HepG2 (cell line): ENCODE results near the gene MOK. TPM values are rescaled to one million over a fixed set of nuclear protein-coding genes. Genes with fewer than 3 reads are reported as not detected.

Experiments used
- ATAC-seq: fragments of 200-7000 bp; cut with Tn5 transposase; 3 replicates; pipeline ENCODE4 v1.9.1; 2020; ENCODE audit warnings: mild to moderate bottlenecking, moderate library complexity
- BruUV-seq: library from RNA; stranded (reverse); fragments of 400-500 nt; replicated peaks from 2 replicates; lab custom pipeline; 2021; lab: Mats Ljungman, UMichigan
- CTCF ChIA-PET: fragments of 300-600 bp; formaldehyde crosslinking; extraction: SDS; loops from one replicate; lab custom pipeline; 2021; ENCODE audit warnings: low total read pairs, inconsistent platforms, low intra/inter-chr PET ratio; lab: Yijun Ruan, JAX
- POLR2A ChIA-PET: fragments of 350-600 bp; sonication (Branson Sonifier 250); formaldehyde crosslinking; loops from one replicate; lab custom pipeline; 2020; ENCODE audit warnings: antibody characterized with exemption, inconsistent platforms; lab: Yijun Ruan, JAX
- DNase-seq: peaks from one replicate; pipeline ENCODE4 v3.0.0-alpha.2; 2015; ENCODE audit warnings: low spot score
- FAIRE-seq: peaks from 3 replicates; lab custom pipeline; 2011; peaks lifted over from hg19 to GRCh38; lab: Jason Lieb, UNC
- H2AFZ ChIP-seq: one replicate; pipeline ENCODE4 v1.6.1; 2011; ENCODE audit warnings: low read length, inconsistent platforms
- H3K27ac ChIP-seq: fragments of 300-600 bp; 3 replicates; pipeline ENCODE4 v1.8.0; 2011; ENCODE audit warnings: mixed run types, mild to moderate bottlenecking, mixed read lengths, low read length, inconsistent platforms; ENCODE audit not compliant: insufficient read depth; ENCODE audit errors: extremely low read length
- H3K27me3 ChIP-seq, 2 experiments: fragments of 200-600 bp in 1 of 2; 2 replicates in 1 of 2; 3 replicates in 1 of 2; pipeline versions ENCODE4 v1.6.0 to v1.8.0; 2011; ENCODE audit warnings: low read length in 2 of 2, mild to moderate bottlenecking in 2 of 2, moderate library complexity in 2 of 2, inconsistent platforms in 1 of 2; ENCODE audit not compliant: insufficient read depth in 2 of 2, control insufficient read depth in 1 of 2
- H3K36me3 ChIP-seq, 2 experiments: fragments of 200-600 bp in 1 of 2; replicated peaks in 1 of 2; 2 replicates in 1 of 2; 3 replicates in 1 of 2; pipeline versions ENCODE4 v1.5.1 to v1.8.0; 2011; ENCODE audit warnings: low read length in 2 of 2, inconsistent platforms in 1 of 2; ENCODE audit not compliant: insufficient read depth in 2 of 2, control insufficient read depth in 1 of 2
- H3K4me1 ChIP-seq: 2 replicates; pipeline ENCODE4 v1.5.1; 2012; ENCODE audit warnings: low read length, inconsistent platforms; ENCODE audit not compliant: insufficient read depth
- H3K4me2 ChIP-seq: 2 replicates; pipeline ENCODE4 v1.6.0; 2011; ENCODE audit warnings: low read depth, low read length, inconsistent platforms
- H3K4me3 ChIP-seq, 3 experiments: fragments of 200-600 bp in 1 of 3; sonication (generic), shearing (Covaris generic) in 1 of 3; replicated peaks in 1 of 3; 2 replicates each; pipeline ENCODE4 v1.5.1; 2011 to 2016; ENCODE audit warnings: low read length in 3 of 3, inconsistent platforms in 2 of 3, low read depth in 2 of 3, mild to moderate bottlenecking in 2 of 3, control low read depth in 1 of 3, mixed read lengths in 1 of 3; ENCODE audit not compliant: insufficient read depth in 1 of 3
- H3K79me2 ChIP-seq: one replicate; pipeline ENCODE4 v1.6.1; 2011; ENCODE audit warnings: low read length, inconsistent platforms; ENCODE audit not compliant: insufficient read depth
- H3K9ac ChIP-seq: 2 replicates; pipeline ENCODE4 v1.6.0; 2011; ENCODE audit warnings: mild to moderate bottlenecking, low read depth, low read length, inconsistent platforms; ENCODE audit not compliant: insufficient read depth
- H3K9me3 ChIP-seq: 2 replicates; pipeline ENCODE4 v1.5.1; 2012; ENCODE audit warnings: mild to moderate bottlenecking, low read length
- H4K20me1 ChIP-seq: 2 replicates; pipeline ENCODE4 v1.6.0; 2011; ENCODE audit warnings: inconsistent platforms, mild to moderate bottlenecking, low read length, moderate library complexity; ENCODE audit not compliant: insufficient read depth
- FOSL2 ChIP-seq: sonication (generic); formaldehyde crosslinking; IDR thresholded peaks from 2 replicates; pipeline ENCODE4 v1.4.0; 2020; ENCODE audit warnings: missing genetic modification reagents
- NFKB2 ChIP-seq: sonication (generic); formaldehyde crosslinking; IDR thresholded peaks from 2 replicates; pipeline ENCODE4 v1.4.0; 2020; ENCODE audit warnings: missing genetic modification reagents, borderline replicate concordance
- PLSCR1 ChIP-seq: sonication (generic); formaldehyde crosslinking; IDR thresholded peaks from 2 replicates; pipeline ENCODE4 v1.5.0; 2020; ENCODE audit warnings: missing genetic modification reagents, mild to moderate bottlenecking, borderline replicate concordance
- POLR2A ChIP-seq, 2 experiments: IDR thresholded peaks; 2 replicates each; pipeline ENCODE4 v1.6.1; 2011; ENCODE audit warnings: low read depth in 2 of 2, low read length in 2 of 2, mild to moderate bottlenecking in 1 of 2, moderate library complexity in 1 of 2; ENCODE audit not compliant: insufficient read depth in 1 of 2
- PRMT3 ChIP-seq: sonication (generic); formaldehyde crosslinking; IDR thresholded peaks from 2 replicates; pipeline ENCODE4 v1.8.1; 2022; ENCODE audit warnings: low read depth, mild to moderate bottlenecking, moderate library complexity, missing genetic modification reagents, borderline replicate concordance
- RBM39 ChIP-seq: fragments of 200-400 bp; formaldehyde crosslinking; IDR thresholded peaks from one replicate; pipeline ENCODE4 v1.6.1; 2018; ENCODE audit warnings: antibody characterized with exemption, mild to moderate bottlenecking, low read depth, low read length; ENCODE audit not compliant: poor library complexity, severe bottlenecking
- RFX1 ChIP-seq: fragments of 450-650 bp; IDR thresholded peaks from 2 replicates; pipeline ENCODE4 v1.6.1; 2017
- SMAD3 ChIP-seq: sonication (generic); formaldehyde crosslinking; IDR thresholded peaks from 2 replicates; pipeline ENCODE4 v1.4.0; 2020; ENCODE audit warnings: missing genetic modification reagents
- TAF15 ChIP-seq: fragments of 200-400 bp; formaldehyde crosslinking; IDR thresholded peaks from one replicate; pipeline ENCODE4 v1.6.1; 2018; ENCODE audit warnings: mild to moderate bottlenecking, low read depth, low read length; ENCODE audit not compliant: poor library complexity, severe bottlenecking
- ZC3H4 ChIP-seq: sonication (generic); formaldehyde crosslinking; IDR thresholded peaks from 2 replicates; pipeline ENCODE4 v1.4.0; 2020; ENCODE audit warnings: missing genetic modification reagents, borderline replicate concordance
- ZNF382 ChIP-seq: sonication (generic); formaldehyde crosslinking; IDR thresholded peaks from 2 replicates; pipeline ENCODE4 v1.5.0; 2020; ENCODE audit warnings: missing genetic modification reagents, mild to moderate bottlenecking, borderline replicate concordance
- ZNF430 ChIP-seq: sonication (generic); formaldehyde crosslinking; IDR thresholded peaks from 2 replicates; pipeline ENCODE4 v1.9.0; 2021; ENCODE audit warnings: mild to moderate bottlenecking, missing genetic modification reagents
- ZNF501 ChIP-seq: sonication (generic); formaldehyde crosslinking; IDR thresholded peaks from 2 replicates; pipeline ENCODE4 v1.5.1; 2020; ENCODE audit warnings: mild to moderate bottlenecking, moderate library complexity, missing genetic modification reagents
- ZNF556 ChIP-seq: sonication (generic); formaldehyde crosslinking; IDR thresholded peaks from 2 replicates; pipeline ENCODE4 v1.4.0; 2020; ENCODE audit warnings: mild to moderate bottlenecking, missing genetic modification reagents, borderline replicate concordance
- ZNF674 ChIP-seq: sonication (generic); formaldehyde crosslinking; IDR thresholded peaks from 2 replicates; pipeline ENCODE4 v1.5.0; 2020; ENCODE audit warnings: low read depth, mild to moderate bottlenecking, missing genetic modification reagents
- ZNF7 ChIP-seq: IDR thresholded peaks from 2 replicates; pipeline ENCODE4 v1.6.1; 2016; ENCODE audit warnings: missing biosample characterization, missing genetic modification reagents
- ZNF775 ChIP-seq: sonication (generic); formaldehyde crosslinking; IDR thresholded peaks from 2 replicates; pipeline ENCODE4 v1.4.0; 2020; ENCODE audit warnings: missing genetic modification reagents, mild to moderate bottlenecking, moderate library complexity, borderline replicate concordance
- ZSCAN20 ChIP-seq: sonication (generic); formaldehyde crosslinking; IDR thresholded peaks from 2 replicates; pipeline ENCODE4 v1.4.0; 2020; ENCODE audit warnings: missing genetic modification reagents, mild to moderate bottlenecking, borderline replicate concordance
- WGBS: methylation state at CpG from one replicate; pipeline ENCODE4 v1.1.6; 2017; ENCODE audit warnings: low lambda C conversion rate; 5-methylcytosine and 5-hydroxymethylcytosine counted together
- in situ Hi-C: cut with HindIII; loops from 2 replicates; pipeline ENCODE4 v1.10.0; 2017; ENCODE audit warnings: low pct_unique_long_range_greater_than_20kb; ENCODE audit not compliant: extremely low pct_ligation_motif_present
- intact Hi-C: fragments of 100-400 bp; cut with micrococcal nuclease; formaldehyde crosslinking; loops from one replicate; pipeline ENCODE4 v1.10.0; 2022; ENCODE audit not compliant: unreplicated experiment
- polyA plus RNA-seq, 8 experiments: library from polyadenylated mRNA; depleted of rRNA in 3 of 8; stranded (reverse) in 7 of 8; unstranded in 1 of 8; fragments of >200 nt; fragmentation: Illumina TruSeq in 4 of 8; extraction: Trizol in 4 of 8; gene quantifications; 2 replicates each; pipeline versions ENCODE4 v1.2.1 to v1.2.3, GENCODE V29; 2011 to 2016; ENCODE audit warnings: low read depth in 4 of 8, missing spikeins in 1 of 8, mixed read lengths in 1 of 8; ENCODE audit not compliant: insufficient read depth in 1 of 8
- total RNA-seq, 5 experiments: library from RNA; depleted of rRNA; stranded (reverse); fragments of >200 nt; fragmentation: Illumina TruSeq; extraction: Trizol; gene quantifications; 2 replicates each; pipeline ENCODE4 v1.2.3, GENCODE V29; 2016; ENCODE audit warnings: low read depth in 1 of 5
- TF ChIP-seq, protein P1 (sequence below): sonication (generic); formaldehyde crosslinking; IDR thresholded peaks from 2 replicates; pipeline ENCODE4 v1.4.0; 2020; ENCODE audit warnings: missing genetic modification reagents
- TF ChIP-seq, protein P2 (sequence below): sonication (generic); formaldehyde crosslinking; IDR thresholded peaks from 2 replicates; pipeline ENCODE4 v1.5.0; 2020; ENCODE audit warnings: missing genetic modification reagents

The MOK gene
- total and polyA plus RNA-seq, 2 of the 13 experiments (the other 11 are each of a cell fraction or from before 2014, with no cell fraction given), result 15.3 to 16.9 TPM

GRCh38 chr14:102246071-102246470, 58.9 kb downstream of the MOK start:
- ChIA-PET CTCF (no interaction called here), POLR2A (no interaction called here)
- DNase-seq (no peak), FAIRE-seq (no peak), ATAC-seq (no peak)
- H3K27ac ChIP-seq, result no peak overlapping the region
- H3K79me2 ChIP-seq, result no peaks in the 10 kb centered on the region
- BruUV-seq, result no TSS peak
- no peaks in the 10 kb centered on the region for H4K20me1 ChIP-seq
- TF ChIP-seq ZNF430 (CRISPR knock-in tag) (no peak), ZNF556 (CRISPR knock-in tag) (no peak), RFX1 (no peak), POLR2A (IDR thresholded peaks at IDR 0.05; ENCODE audit: insufficient read depth in 1 of 2, low read depth in 2 of 2, low read length in 2 of 2) (no peak), ZNF674 (CRISPR knock-in tag) (no peak), SMAD3 (CRISPR knock-in tag) (no peak), PLSCR1 (CRISPR knock-in tag) (no peak), ZNF7 (CRISPR knock-in tag) (no peak), TAF15 (no peak), RBM39 (no peak), ZSCAN20 (CRISPR knock-in tag) (no peak), ZC3H4 (CRISPR knock-in tag) (no peak), ZNF775 (CRISPR knock-in tag) (no peak), PRMT3 (no peak), ZNF382 (CRISPR knock-in tag) (no peak), ZNF501 (CRISPR knock-in tag) (no peak), FOSL2 (CRISPR knock-in tag) (no peak), NFKB2 (CRISPR knock-in tag) (no peak)
- TF ChIP-seq, protein P1, sequence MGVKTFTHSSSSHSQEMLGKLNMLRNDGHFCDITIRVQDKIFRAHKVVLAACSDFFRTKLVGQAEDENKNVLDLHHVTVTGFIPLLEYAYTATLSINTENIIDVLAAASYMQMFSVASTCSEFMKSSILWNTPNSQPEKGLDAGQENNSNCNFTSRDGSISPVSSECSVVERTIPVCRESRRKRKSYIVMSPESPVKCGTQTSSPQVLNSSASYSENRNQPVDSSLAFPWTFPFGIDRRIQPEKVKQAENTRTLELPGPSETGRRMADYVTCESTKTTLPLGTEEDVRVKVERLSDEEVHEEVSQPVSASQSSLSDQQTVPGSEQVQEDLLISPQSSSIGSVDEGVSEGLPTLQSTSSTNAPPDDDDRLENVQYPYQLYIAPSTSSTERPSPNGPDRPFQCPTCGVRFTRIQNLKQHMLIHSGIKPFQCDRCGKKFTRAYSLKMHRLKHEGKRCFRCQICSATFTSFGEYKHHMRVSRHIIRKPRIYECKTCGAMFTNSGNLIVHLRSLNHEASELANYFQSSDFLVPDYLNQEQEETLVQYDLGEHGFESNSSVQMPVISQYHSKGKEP (CRISPR knock-in tag), result no peak
- TF ChIP-seq, protein P2, sequence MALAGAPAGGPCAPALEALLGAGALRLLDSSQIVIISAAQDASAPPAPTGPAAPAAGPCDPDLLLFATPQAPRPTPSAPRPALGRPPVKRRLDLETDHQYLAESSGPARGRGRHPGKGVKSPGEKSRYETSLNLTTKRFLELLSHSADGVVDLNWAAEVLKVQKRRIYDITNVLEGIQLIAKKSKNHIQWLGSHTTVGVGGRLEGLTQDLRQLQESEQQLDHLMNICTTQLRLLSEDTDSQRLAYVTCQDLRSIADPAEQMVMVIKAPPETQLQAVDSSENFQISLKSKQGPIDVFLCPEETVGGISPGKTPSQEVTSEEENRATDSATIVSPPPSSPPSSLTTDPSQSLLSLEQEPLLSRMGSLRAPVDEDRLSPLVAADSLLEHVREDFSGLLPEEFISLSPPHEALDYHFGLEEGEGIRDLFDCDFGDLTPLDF, result no peak
- H3K4me1 ChIP-seq, result peaks cover 8% of the 10 kb centered on the region
- 74% methylated on average over 9 of the region's 9 CpGs for WGBS
- no peak overlapping the region for H3K9ac ChIP-seq
- H3K9me3 ChIP-seq, result no peaks in the 10 kb centered on the region
- H3K4me3 ChIP-seq, result no peak overlapping the region
- H2AFZ ChIP-seq, result no peak overlapping the region
- H3K4me2 ChIP-seq, result no peak overlapping the region
- no peaks in the 10 kb centered on the region for H3K27me3 ChIP-seq
- H3K36me3 ChIP-seq, result no peaks in the 10 kb centered on the region
- in situ Hi-C loops, result no loop called here
- intact Hi-C loops, result no loop called here
